HCT116 (cell line): Measurements from ENCODE around the gene CDK9. TPM values are rescaled to one million over a fixed set of nuclear protein-coding genes. Genes with fewer than 3 reads are reported as not detected.

ENCODE experiments used
- ATAC-seq: fragments of 200-7000 bp; cut with Tn5 transposase; 2 replicates; pipeline ENCODE4 v1.9.1; 2020; ENCODE audit warnings: mild to moderate bottlenecking, moderate library complexity
- BruUV-seq: library from RNA; stranded (reverse); fragments of 400-500 nt; replicated peaks from 2 replicates; lab custom pipeline; 2021; lab: Mats Ljungman, UMichigan
- CTCF ChIA-PET: fragments of 300-600 bp; sonication (Branson Sonifier 250); formaldehyde crosslinking; loops from one replicate; lab custom pipeline; 2021; ENCODE audit warnings: antibody characterized with exemption; lab: Charles Lee
- POLR2A ChIA-PET: fragments of 300-600, 350-600 bp; sonication (Branson Sonifier 250); formaldehyde crosslinking; loops from one replicate; lab custom pipeline; 2021; ENCODE audit warnings: antibody characterized with exemption; lab: Charles Lee
- RAD21 ChIA-PET, 2 experiments: fragments of 300-600 bp; sonication (Branson Sonifier 250); formaldehyde crosslinking; loops; one replicate each; lab custom pipeline; 2023; ENCODE audit warnings: low total read pairs in 2 of 2; ENCODE audit not compliant: uncharacterized antibody in 2 of 2, unreplicated experiment in 2 of 2, low non-redundant PET in 1 of 2; lab: Charles Lee
- DNase-seq: peaks from one replicate; pipeline ENCODE4 v3.0.0-alpha.2; 2010; ENCODE audit warnings: low read depth, low spot score
- H2AFZ ChIP-seq: fragments of 200-600 bp; shearing (Covaris generic), sonication (generic); 2 replicates; pipeline ENCODE4 v1.6.1; 2017; ENCODE audit warnings: low read depth, mixed run types, mixed read lengths, antibody characterized with exemption, low read length; ENCODE audit not compliant: poor library complexity, severe bottlenecking
- H3K27ac ChIP-seq: 2 replicates; pipeline ENCODE4 v1.5.1; 2012; ENCODE audit warnings: low read depth, low read length
- H3K27me3 ChIP-seq: fragments of 200-600 bp; sonication (generic); 2 replicates; pipeline ENCODE4 v1.6.1; 2016; ENCODE audit warnings: mixed run types, low read length, mixed read lengths; ENCODE audit not compliant: insufficient read depth
- H3K36me3 ChIP-seq, 2 experiments: fragments of 200-500 bp in 1 of 2; fragments of 200-600 bp in 1 of 2; sonication (Bioruptor generic) in 1 of 2; sonication (generic) in 1 of 2; 2 replicates each; pipeline versions ENCODE4 v1.5.1 to v1.6.1; 2014 to 2016; ENCODE audit warnings: low read length in 2 of 2, inconsistent platforms in 1 of 2, mixed read lengths in 1 of 2, mixed run types in 1 of 2; ENCODE audit not compliant: insufficient read depth in 2 of 2, control insufficient read depth in 1 of 2
- H3K4me1 ChIP-seq, 2 experiments: fragments of 200-600 bp in 1 of 2; sonication (generic) in 1 of 2; 2 replicates each; pipeline versions ENCODE4 v1.5.1 to v1.6.1; 2012 to 2017; ENCODE audit warnings: low read length in 2 of 2, inconsistent platforms in 1 of 2, mild to moderate bottlenecking in 1 of 2, mixed read lengths in 1 of 2, mixed run types in 1 of 2, moderate library complexity in 1 of 2; ENCODE audit not compliant: insufficient read depth in 2 of 2, control insufficient read depth in 1 of 2
- H3K4me2 ChIP-seq: fragments of 200-600 bp; sonication (generic); 2 replicates; pipeline ENCODE4 v1.6.1; 2017; ENCODE audit warnings: mixed run types, low read length, mixed read lengths
- H3K4me3 ChIP-seq, 2 experiments: fragments of 200-600 bp in 1 of 2; sonication (generic) in 1 of 2; replicated peaks in 1 of 2; 2 replicates each; pipeline ENCODE4 v1.5.1; 2011 to 2016; ENCODE audit warnings: low read length in 2 of 2, control low read depth in 1 of 2, low read depth in 1 of 2, mild to moderate bottlenecking in 1 of 2, mixed read lengths in 1 of 2, mixed run types in 1 of 2
- H3K79me2 ChIP-seq: fragments of 200-600 bp; sonication (generic); 2 replicates; pipeline ENCODE4 v1.6.1; 2017; ENCODE audit warnings: mild to moderate bottlenecking, mixed run types, low read length, moderate library complexity, mixed read lengths; ENCODE audit not compliant: insufficient read depth
- H3K9ac ChIP-seq: fragments of 200-600 bp; sonication (generic); 2 replicates; pipeline ENCODE4 v1.6.1; 2016; ENCODE audit warnings: low read length, mixed read lengths
- H3K9me2 ChIP-seq: fragments of 200-600 bp; sonication (generic), shearing (Covaris generic); 2 replicates; pipeline ENCODE4 v1.6.1; 2017; ENCODE audit warnings: mixed run types, mild to moderate bottlenecking, moderate library complexity; ENCODE audit not compliant: insufficient read depth
- H3K9me3 ChIP-seq, 2 experiments: fragments of 200-500 bp in 1 of 2; fragments of 200-600 bp in 1 of 2; sonication (Bioruptor generic) in 1 of 2; sonication (generic) in 1 of 2; 2 replicates each; pipeline ENCODE4 v1.6.1; 2014 to 2017; ENCODE audit warnings: low read length in 2 of 2, mixed read lengths in 2 of 2, inconsistent platforms in 1 of 2, low read depth in 1 of 2, mild to moderate bottlenecking in 1 of 2, mixed run types in 1 of 2, moderate library complexity in 1 of 2; ENCODE audit not compliant: control insufficient read depth in 1 of 2, insufficient read depth in 1 of 2
- H4K20me1 ChIP-seq: fragments of 200-600 bp; sonication (generic), shearing (Covaris generic); 2 replicates; pipeline ENCODE4 v1.6.1; 2017; ENCODE audit warnings: mixed run types, mild to moderate bottlenecking, moderate library complexity; ENCODE audit not compliant: insufficient read depth
- CBX3 ChIP-seq: IDR thresholded peaks from 2 replicates; pipeline ENCODE4 v1.6.1; 2012; ENCODE audit warnings: low read depth
- CEBPB ChIP-seq: IDR thresholded peaks from 2 replicates; pipeline ENCODE4 v1.6.1; 2012; ENCODE audit warnings: low read depth
- ELF1 ChIP-seq: IDR thresholded peaks from 2 replicates; pipeline ENCODE4 v1.6.1; 2012; ENCODE audit warnings: low read depth, borderline replicate concordance
- EZH2 ChIP-seq: fragments of 200-600 bp; sonication (generic); IDR thresholded peaks from 2 replicates; pipeline ENCODE4 v1.6.1; 2017; ENCODE audit warnings: antibody characterized with exemption, mixed run types
- EZH2phosphoT487 ChIP-seq: fragments of 200-600 bp; IDR thresholded peaks from 2 replicates; pipeline ENCODE4 v1.6.1; 2018; ENCODE audit warnings: antibody characterized with exemption, borderline replicate concordance
- FOSL1 ChIP-seq: IDR thresholded peaks from 2 replicates; pipeline ENCODE4 v1.6.1; 2012; ENCODE audit warnings: low read depth
- JUND ChIP-seq: IDR thresholded peaks from 2 replicates; pipeline ENCODE4 v1.6.1; 2012
- POLR2A ChIP-seq: IDR thresholded peaks from 2 replicates; pipeline ENCODE4 v1.7.0; 2011; ENCODE audit warnings: borderline replicate concordance; ENCODE audit not compliant: insufficient read depth, insufficient read length; ENCODE audit errors: extremely low read depth
- POLR2AphosphoS5 ChIP-seq: IDR thresholded peaks from 2 replicates; pipeline ENCODE4 v1.6.1; 2011; ENCODE audit warnings: mild to moderate bottlenecking, low read depth, low read length, moderate library complexity
- RAD21 ChIP-seq: IDR thresholded peaks from 2 replicates; pipeline ENCODE4 v1.6.1; 2012; ENCODE audit warnings: low read depth, mild to moderate bottlenecking
- SIN3A ChIP-seq: IDR thresholded peaks from 2 replicates; pipeline ENCODE4 v1.6.1; 2012; ENCODE audit warnings: low read depth
- SP1 ChIP-seq: IDR thresholded peaks from 2 replicates; pipeline ENCODE4 v1.6.1; 2012; ENCODE audit warnings: low read depth
- SRF ChIP-seq: IDR thresholded peaks from 2 replicates; pipeline ENCODE4 v1.6.1; 2012; ENCODE audit warnings: low read depth
- TCF7L2 ChIP-seq: IDR thresholded peaks from 2 replicates; pipeline ENCODE4 v1.7.0; 2011; ENCODE audit warnings: borderline replicate concordance, inconsistent platforms; ENCODE audit not compliant: insufficient read depth, insufficient read length; ENCODE audit errors: extremely low read depth
- ZFX ChIP-seq: fragments of 450-650 bp; IDR thresholded peaks from 2 replicates; pipeline ENCODE4 v1.6.1; 2017
- ZNF274 ChIP-seq: fragments of 200-500 bp; sonication (Bioruptor generic); IDR thresholded peaks from 2 replicates; pipeline ENCODE4 v1.6.1; 2014; ENCODE audit warnings: mild to moderate bottlenecking, low read depth, low read length, inconsistent platforms
- intact Hi-C: fragments of 100-400 bp; cut with micrococcal nuclease; formaldehyde crosslinking; loops from 2 replicates; pipeline ENCODE4 v1.10.0; 2022
- total RNA-seq: library from RNA; stranded (reverse); gene quantifications from one replicate; pipeline ENCODE4 v1.2.1, GENCODE V29; 2021; ENCODE audit not compliant: unreplicated experiment
- TF ChIP-seq, protein P1 (sequence below): IDR thresholded peaks from 2 replicates; pipeline ENCODE4 v1.6.1; 2012
- TF ChIP-seq, protein P2 (sequence below): IDR thresholded peaks from 2 replicates; pipeline ENCODE4 v1.6.1; 2012
- TF ChIP-seq, protein P3 (sequence below): IDR thresholded peaks from 2 replicates; pipeline ENCODE4 v1.6.1; 2011; ENCODE audit warnings: mild to moderate bottlenecking, low read length, moderate library complexity; ENCODE audit not compliant: insufficient replicate concordance; ENCODE audit errors: extremely low read depth
- TF ChIP-seq, protein P4 (sequence below): IDR thresholded peaks from 2 replicates; pipeline ENCODE4 v1.6.1; 2012; ENCODE audit warnings: low read depth

CDK9 gene
- total RNA-seq, 1 experiment from 2014 or later = 102 TPM

DNA sequence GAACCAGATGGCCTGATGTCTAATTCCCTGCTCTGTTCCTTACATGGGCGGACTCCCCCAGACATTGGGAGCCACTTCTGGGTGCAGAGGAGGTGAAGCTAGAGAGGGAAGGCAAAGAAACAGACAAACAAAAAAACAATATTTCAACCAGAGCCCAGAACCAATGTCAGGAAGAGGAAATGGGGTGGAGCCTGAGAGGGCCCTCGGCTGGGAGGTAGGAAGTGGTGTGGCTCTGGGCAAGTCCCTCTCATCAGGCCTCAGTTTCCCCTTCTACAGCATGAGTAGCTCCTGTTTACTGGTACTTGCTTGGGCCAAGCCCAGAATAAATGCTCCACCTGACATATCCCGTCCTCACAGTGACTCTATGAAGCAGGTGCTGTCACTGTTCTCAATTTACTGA lies 18.4 kb upstream of the CDK9 start (continued):
- no peak for TF ChIP-seq POLR2AphosphoS5
- no peak for TF ChIP-seq ELF1
- TF ChIP-seq, protein P1, sequence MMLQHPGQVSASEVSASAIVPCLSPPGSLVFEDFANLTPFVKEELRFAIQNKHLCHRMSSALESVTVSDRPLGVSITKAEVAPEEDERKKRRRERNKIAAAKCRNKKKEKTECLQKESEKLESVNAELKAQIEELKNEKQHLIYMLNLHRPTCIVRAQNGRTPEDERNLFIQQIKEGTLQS = no peak
- TF ChIP-seq TCF7L2 = no peak
- no peak for TF ChIP-seq POLR2A
- TF ChIP-seq, protein P2, sequence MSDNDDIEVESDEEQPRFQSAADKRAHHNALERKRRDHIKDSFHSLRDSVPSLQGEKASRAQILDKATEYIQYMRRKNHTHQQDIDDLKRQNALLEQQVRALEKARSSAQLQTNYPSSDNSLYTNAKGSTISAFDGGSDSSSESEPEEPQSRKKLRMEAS = no peak
- no peak for TF ChIP-seq ZFX
- no peak for TF ChIP-seq SP1
- TF ChIP-seq CEBPB = no peak
- TF ChIP-seq, protein P3, sequence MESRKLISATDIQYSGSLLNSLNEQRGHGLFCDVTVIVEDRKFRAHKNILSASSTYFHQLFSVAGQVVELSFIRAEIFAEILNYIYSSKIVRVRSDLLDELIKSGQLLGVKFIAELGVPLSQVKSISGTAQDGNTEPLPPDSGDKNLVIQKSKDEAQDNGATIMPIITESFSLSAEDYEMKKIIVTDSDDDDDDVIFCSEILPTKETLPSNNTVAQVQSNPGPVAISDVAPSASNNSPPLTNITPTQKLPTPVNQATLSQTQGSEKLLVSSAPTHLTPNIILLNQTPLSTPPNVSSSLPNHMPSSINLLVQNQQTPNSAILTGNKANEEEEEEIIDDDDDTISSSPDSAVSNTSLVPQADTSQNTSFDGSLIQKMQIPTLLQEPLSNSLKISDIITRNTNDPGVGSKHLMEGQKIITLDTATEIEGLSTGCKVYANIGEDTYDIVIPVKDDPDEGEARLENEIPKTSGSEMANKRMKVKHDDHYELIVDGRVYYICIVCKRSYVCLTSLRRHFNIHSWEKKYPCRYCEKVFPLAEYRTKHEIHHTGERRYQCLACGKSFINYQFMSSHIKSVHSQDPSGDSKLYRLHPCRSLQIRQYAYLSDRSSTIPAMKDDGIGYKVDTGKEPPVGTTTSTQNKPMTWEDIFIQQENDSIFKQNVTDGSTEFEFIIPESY = no peak
- no peak for TF ChIP-seq CBX3
- TF ChIP-seq RAD21 = no peak

DNA sequence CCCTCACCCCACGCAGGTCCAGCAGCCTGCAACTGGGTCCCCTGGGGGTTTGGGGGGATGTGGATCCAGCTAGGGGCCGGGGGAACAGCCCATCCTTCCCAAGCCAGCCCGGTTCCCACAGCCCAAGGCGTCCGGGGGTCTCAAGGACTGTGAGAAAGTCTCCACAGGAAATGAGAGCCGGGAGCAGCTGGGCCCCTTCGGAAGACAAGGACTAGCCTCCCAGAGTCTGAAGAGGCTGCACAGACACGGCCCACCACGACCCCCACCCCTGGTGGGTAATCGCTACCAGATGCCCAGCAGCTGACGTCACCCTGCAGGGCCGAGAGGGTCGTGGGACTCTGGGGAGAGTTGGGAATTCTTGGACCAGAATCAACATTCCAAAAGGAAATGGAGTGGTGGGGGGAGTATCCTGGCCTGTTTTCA lies 17.9 kb upstream of the CDK9 start:
- ATAC-seq (no peak), DNase-seq (no peak)
- CTCF ChIA-PET = no interaction called here
- no peak overlapping the region for H3K27ac ChIP-seq
- H3K4me1 ChIP-seq = peaks cover 13 to 21% of the 10 kb centered on the region in 2 experiments
- POLR2A ChIA-PET = no interaction called here
- H3K27me3 ChIP-seq = no peaks in the 10 kb centered on the region
- H3K9me3 ChIP-seq = no peaks in the 10 kb centered on the region
- RAD21 ChIA-PET = no interaction called here
- H3K4me3 ChIP-seq = no peak overlapping the region
- H2AFZ ChIP-seq = no peak overlapping the region
- no peaks in the 10 kb centered on the region for H3K79me2 ChIP-seq
- BruUV-seq = no TSS peak
- H3K36me3 ChIP-seq = no peaks in the 10 kb centered on the region
- H3K9ac ChIP-seq = no peak overlapping the region
- H4K20me1 ChIP-seq = no peaks in the 10 kb centered on the region
- H3K4me2 ChIP-seq = no peak overlapping the region
- no peaks in the 10 kb centered on the region for H3K9me2 ChIP-seq
- intact Hi-C loops = no loop called here
- TF ChIP-seq, protein P1 = no peak
- TF ChIP-seq EZH2phosphoT487 = no peak
- TF ChIP-seq EZH2 = no peak
- TF ChIP-seq SIN3A = no peak
- TF ChIP-seq FOSL1 = no peak
- no peak for TF ChIP-seq JUND
- no peak for TF ChIP-seq POLR2A
- no peak for TF ChIP-seq RAD21
- no peak for TF ChIP-seq ELF1
- no peak for TF ChIP-seq CEBPB
- no peak for TF ChIP-seq POLR2AphosphoS5
- TF ChIP-seq, protein P4, sequence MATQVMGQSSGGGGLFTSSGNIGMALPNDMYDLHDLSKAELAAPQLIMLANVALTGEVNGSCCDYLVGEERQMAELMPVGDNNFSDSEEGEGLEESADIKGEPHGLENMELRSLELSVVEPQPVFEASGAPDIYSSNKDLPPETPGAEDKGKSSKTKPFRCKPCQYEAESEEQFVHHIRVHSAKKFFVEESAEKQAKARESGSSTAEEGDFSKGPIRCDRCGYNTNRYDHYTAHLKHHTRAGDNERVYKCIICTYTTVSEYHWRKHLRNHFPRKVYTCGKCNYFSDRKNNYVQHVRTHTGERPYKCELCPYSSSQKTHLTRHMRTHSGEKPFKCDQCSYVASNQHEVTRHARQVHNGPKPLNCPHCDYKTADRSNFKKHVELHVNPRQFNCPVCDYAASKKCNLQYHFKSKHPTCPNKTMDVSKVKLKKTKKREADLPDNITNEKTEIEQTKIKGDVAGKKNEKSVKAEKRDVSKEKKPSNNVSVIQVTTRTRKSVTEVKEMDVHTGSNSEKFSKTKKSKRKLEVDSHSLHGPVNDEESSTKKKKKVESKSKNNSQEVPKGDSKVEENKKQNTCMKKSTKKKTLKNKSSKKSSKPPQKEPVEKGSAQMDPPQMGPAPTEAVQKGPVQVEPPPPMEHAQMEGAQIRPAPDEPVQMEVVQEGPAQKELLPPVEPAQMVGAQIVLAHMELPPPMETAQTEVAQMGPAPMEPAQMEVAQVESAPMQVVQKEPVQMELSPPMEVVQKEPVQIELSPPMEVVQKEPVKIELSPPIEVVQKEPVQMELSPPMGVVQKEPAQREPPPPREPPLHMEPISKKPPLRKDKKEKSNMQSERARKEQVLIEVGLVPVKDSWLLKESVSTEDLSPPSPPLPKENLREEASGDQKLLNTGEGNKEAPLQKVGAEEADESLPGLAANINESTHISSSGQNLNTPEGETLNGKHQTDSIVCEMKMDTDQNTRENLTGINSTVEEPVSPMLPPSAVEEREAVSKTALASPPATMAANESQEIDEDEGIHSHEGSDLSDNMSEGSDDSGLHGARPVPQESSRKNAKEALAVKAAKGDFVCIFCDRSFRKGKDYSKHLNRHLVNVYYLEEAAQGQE = no peak
- TF ChIP-seq CBX3 = no peak
- TF ChIP-seq, protein P2 = no peak
- no peak for TF ChIP-seq TCF7L2
- no peak for TF ChIP-seq SP1
- TF ChIP-seq ZNF274 = no peak
- TF ChIP-seq SRF = no peak
